HepG2 (cell line): ENCODE results near the gene MYOM1. TPM values are rescaled to one million over a fixed set of nuclear protein-coding genes. Genes with fewer than 3 reads are reported as not detected.

Experiments
- ATAC-seq: fragments of 200-7000 bp; cut with Tn5 transposase; 3 replicates; pipeline ENCODE4 v1.9.1; 2020; ENCODE audit warnings: mild to moderate bottlenecking, moderate library complexity
- BruUV-seq: library from RNA; stranded (reverse); fragments of 400-500 nt; replicated peaks from 2 replicates; lab custom pipeline; 2021; lab: Mats Ljungman, UMichigan
- CTCF ChIA-PET: fragments of 300-600 bp; formaldehyde crosslinking; extraction: SDS; loops from one replicate; lab custom pipeline; 2021; ENCODE audit warnings: low total read pairs, inconsistent platforms, low intra/inter-chr PET ratio; lab: Yijun Ruan, JAX
- POLR2A ChIA-PET: fragments of 350-600 bp; sonication (Branson Sonifier 250); formaldehyde crosslinking; loops from one replicate; lab custom pipeline; 2020; ENCODE audit warnings: antibody characterized with exemption, inconsistent platforms; lab: Yijun Ruan, JAX
- DNase-seq: peaks from one replicate; pipeline ENCODE4 v3.0.0-alpha.2; 2015; ENCODE audit warnings: low spot score
- FAIRE-seq: peaks from 3 replicates; lab custom pipeline; 2011; peaks lifted over from hg19 to GRCh38; lab: Jason Lieb, UNC
- H2AFZ ChIP-seq: one replicate; pipeline ENCODE4 v1.6.1; 2011; ENCODE audit warnings: low read length, inconsistent platforms
- H3K27ac ChIP-seq: fragments of 300-600 bp; 3 replicates; pipeline ENCODE4 v1.8.0; 2011; ENCODE audit warnings: mixed run types, mild to moderate bottlenecking, mixed read lengths, low read length, inconsistent platforms; ENCODE audit not compliant: insufficient read depth; ENCODE audit errors: extremely low read length
- H3K27me3 ChIP-seq, 2 experiments: fragments of 200-600 bp in 1 of 2; 2 replicates in 1 of 2; 3 replicates in 1 of 2; pipeline versions ENCODE4 v1.6.0 to v1.8.0; 2011; ENCODE audit warnings: low read length in 2 of 2, mild to moderate bottlenecking in 2 of 2, moderate library complexity in 2 of 2, inconsistent platforms in 1 of 2; ENCODE audit not compliant: insufficient read depth in 2 of 2, control insufficient read depth in 1 of 2
- H3K36me3 ChIP-seq, 2 experiments: fragments of 200-600 bp in 1 of 2; replicated peaks in 1 of 2; 2 replicates in 1 of 2; 3 replicates in 1 of 2; pipeline versions ENCODE4 v1.5.1 to v1.8.0; 2011; ENCODE audit warnings: low read length in 2 of 2, inconsistent platforms in 1 of 2; ENCODE audit not compliant: insufficient read depth in 2 of 2, control insufficient read depth in 1 of 2
- H3K4me1 ChIP-seq: 2 replicates; pipeline ENCODE4 v1.5.1; 2012; ENCODE audit warnings: low read length, inconsistent platforms; ENCODE audit not compliant: insufficient read depth
- H3K4me2 ChIP-seq: 2 replicates; pipeline ENCODE4 v1.6.0; 2011; ENCODE audit warnings: low read depth, low read length, inconsistent platforms
- H3K4me3 ChIP-seq, 3 experiments: fragments of 200-600 bp in 1 of 3; sonication (generic), shearing (Covaris generic) in 1 of 3; replicated peaks in 1 of 3; 2 replicates each; pipeline ENCODE4 v1.5.1; 2011 to 2016; ENCODE audit warnings: low read length in 3 of 3, inconsistent platforms in 2 of 3, low read depth in 2 of 3, mild to moderate bottlenecking in 2 of 3, control low read depth in 1 of 3, mixed read lengths in 1 of 3; ENCODE audit not compliant: insufficient read depth in 1 of 3
- H3K79me2 ChIP-seq: one replicate; pipeline ENCODE4 v1.6.1; 2011; ENCODE audit warnings: low read length, inconsistent platforms; ENCODE audit not compliant: insufficient read depth
- H3K9ac ChIP-seq: 2 replicates; pipeline ENCODE4 v1.6.0; 2011; ENCODE audit warnings: mild to moderate bottlenecking, low read depth, low read length, inconsistent platforms; ENCODE audit not compliant: insufficient read depth
- H3K9me3 ChIP-seq: 2 replicates; pipeline ENCODE4 v1.5.1; 2012; ENCODE audit warnings: mild to moderate bottlenecking, low read length
- H4K20me1 ChIP-seq: 2 replicates; pipeline ENCODE4 v1.6.0; 2011; ENCODE audit warnings: inconsistent platforms, mild to moderate bottlenecking, low read length, moderate library complexity; ENCODE audit not compliant: insufficient read depth
- CHD2 ChIP-seq: IDR thresholded peaks from 2 replicates; pipeline ENCODE4 v1.6.1; 2011; ENCODE audit warnings: low read depth, low read length, improper control_type of control experiment
- FOXO1 ChIP-seq: sonication (generic); formaldehyde crosslinking; IDR thresholded peaks from 2 replicates; pipeline ENCODE4 v1.4.0; 2020; ENCODE audit warnings: missing genetic modification reagents
- HOXA5 ChIP-seq: sonication (generic); formaldehyde crosslinking; IDR thresholded peaks from 2 replicates; pipeline ENCODE4 v1.4.0; 2020; ENCODE audit warnings: missing genetic modification reagents
- MAFF ChIP-seq: IDR thresholded peaks from 2 replicates; pipeline ENCODE4 v1.6.1; 2011; ENCODE audit warnings: low read depth, low read length, improper control_type of control experiment
- ZBTB10 ChIP-seq: sonication (generic); formaldehyde crosslinking; IDR thresholded peaks from 2 replicates; pipeline ENCODE4 v1.4.0; 2020; ENCODE audit warnings: missing genetic modification reagents, borderline replicate concordance
- ZBTB26 ChIP-seq: IDR thresholded peaks from 2 replicates; pipeline ENCODE4 v1.6.1; 2016; ENCODE audit warnings: missing compliant biosample characterization, missing genetic modification reagents, borderline replicate concordance
- ZNF552 ChIP-seq: sonication (generic); formaldehyde crosslinking; IDR thresholded peaks from 2 replicates; pipeline ENCODE4 v1.9.0; 2022; ENCODE audit warnings: missing genetic modification reagents, mild to moderate bottlenecking, borderline replicate concordance
- WGBS: methylation state at CpG from one replicate; pipeline ENCODE4 v1.1.6; 2017; ENCODE audit warnings: low lambda C conversion rate; 5-methylcytosine and 5-hydroxymethylcytosine counted together
- in situ Hi-C: cut with HindIII; loops from 2 replicates; pipeline ENCODE4 v1.10.0; 2017; ENCODE audit warnings: low pct_unique_long_range_greater_than_20kb; ENCODE audit not compliant: extremely low pct_ligation_motif_present
- intact Hi-C: fragments of 100-400 bp; cut with micrococcal nuclease; formaldehyde crosslinking; loops from one replicate; pipeline ENCODE4 v1.10.0; 2022; ENCODE audit not compliant: unreplicated experiment
- polyA plus RNA-seq, 8 experiments: library from polyadenylated mRNA; depleted of rRNA in 3 of 8; stranded (reverse) in 7 of 8; unstranded in 1 of 8; fragments of >200 nt; fragmentation: Illumina TruSeq in 4 of 8; extraction: Trizol in 4 of 8; gene quantifications; 2 replicates each; pipeline versions ENCODE4 v1.2.1 to v1.2.3, GENCODE V29; 2011 to 2016; ENCODE audit warnings: low read depth in 4 of 8, missing spikeins in 1 of 8, mixed read lengths in 1 of 8; ENCODE audit not compliant: insufficient read depth in 1 of 8
- total RNA-seq, 5 experiments: library from RNA; depleted of rRNA; stranded (reverse); fragments of >200 nt; fragmentation: Illumina TruSeq; extraction: Trizol; gene quantifications; 2 replicates each; pipeline ENCODE4 v1.2.3, GENCODE V29; 2016; ENCODE audit warnings: low read depth in 1 of 5

MYOM1 gene
- total and polyA plus RNA-seq, 2 of the 13 experiments (the other 11 are each of a cell fraction or from before 2014, with no cell fraction given): 0.46 to 0.98 TPM

- TF ChIP-seq ZBTB10 (CRISPR knock-in tag) (no peak), FOXO1 (CRISPR knock-in tag) (no peak), ZBTB26 (CRISPR knock-in tag) (no peak), CHD2 (no peak), HOXA5 (CRISPR knock-in tag) (no peak)
Observed at GRCh38 chr18:3159830-3160229, 59.9 kb downstream of the MYOM1 start (continued).

GRCh38 chr18:3157606-3158005, 62.2 kb downstream of the MYOM1 start:
- no peaks in the 10 kb centered on the region for H3K36me3 ChIP-seq
- WGBS: 93% methylated on average over 2 of the region's 2 CpGs
- no peak overlapping the region for H3K27ac ChIP-seq
- ATAC-seq (no peak), FAIRE-seq (no peak), DNase-seq (no peak)
- no peak for TF ChIP-seq ZNF552 (CRISPR knock-in tag)
- no peak for TF ChIP-seq MAFF
- CTCF ChIA-PET: no interaction called here
- H3K9ac ChIP-seq: no peak overlapping the region
- in situ Hi-C loops: loop anchor here (10.0 kb wide), 1 partner anchor 223 kb away; no protein-coding TSS in a partner anchor
- no TSS peak for BruUV-seq
- no peaks in the 10 kb centered on the region for H4K20me1 ChIP-seq
- no peak overlapping the region for H3K4me2 ChIP-seq
- intact Hi-C loops: no loop called here
- no peaks in the 10 kb centered on the region for H3K27me3 ChIP-seq
- H2AFZ ChIP-seq: no peak overlapping the region
- H3K79me2 ChIP-seq: no peaks in the 10 kb centered on the region
- H3K4me1 ChIP-seq: peaks cover 38% of the 10 kb centered on the region
- no peaks in the 10 kb centered on the region for H3K9me3 ChIP-seq
- POLR2A ChIA-PET: interaction anchor here (1.6 kb wide), 1 partner anchor 90 kb away, joined by 5 read pairs; no protein-coding TSS in a partner anchor
- no peak overlapping the region for H3K4me3 ChIP-seq
